DMS114 treated with DMSO at 0.1 percent for 48 hours (cell line): ENCODE results near the gene DOCK8.

Experiments used
- DNase-seq: peaks from one replicate; lab custom pipeline; 2025; ENCODE audit not compliant: unreplicated experiment; lab: John Stamatoyannopoulos, UW

DOCK8 gene

DNA sequence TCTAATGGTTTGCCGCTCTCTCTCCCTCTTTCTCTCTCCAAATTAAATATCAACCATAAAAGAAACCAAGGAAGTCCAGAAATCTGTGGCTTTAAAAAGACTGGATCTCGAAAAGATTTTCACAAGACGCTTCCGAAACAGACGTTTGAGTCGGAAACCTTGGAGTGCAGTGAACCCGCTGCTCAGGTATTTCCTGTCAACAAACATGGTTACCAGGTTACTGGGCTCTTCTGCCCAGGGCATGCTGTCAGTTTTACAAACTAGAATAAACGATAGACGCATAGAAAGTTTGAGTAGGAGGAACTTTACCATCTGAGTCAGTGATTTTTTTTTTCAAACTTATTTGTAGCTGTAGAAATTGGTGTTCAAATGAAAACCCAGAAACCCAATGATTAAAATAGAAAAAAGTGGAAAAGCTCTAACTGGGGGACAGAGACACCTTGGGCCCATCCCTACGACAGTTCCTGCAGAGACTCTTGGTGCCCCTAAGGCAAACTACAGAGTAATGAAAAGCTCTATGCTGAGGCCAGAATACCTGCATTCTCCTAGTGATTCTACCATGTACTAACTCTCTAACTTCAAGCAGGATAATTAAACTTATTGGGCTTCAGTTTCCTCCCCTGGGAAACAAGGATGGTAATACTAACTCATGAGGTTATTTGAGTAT lies 90.0 kb downstream of the DOCK8 start:
- no peak for DNase-seq

DNA sequence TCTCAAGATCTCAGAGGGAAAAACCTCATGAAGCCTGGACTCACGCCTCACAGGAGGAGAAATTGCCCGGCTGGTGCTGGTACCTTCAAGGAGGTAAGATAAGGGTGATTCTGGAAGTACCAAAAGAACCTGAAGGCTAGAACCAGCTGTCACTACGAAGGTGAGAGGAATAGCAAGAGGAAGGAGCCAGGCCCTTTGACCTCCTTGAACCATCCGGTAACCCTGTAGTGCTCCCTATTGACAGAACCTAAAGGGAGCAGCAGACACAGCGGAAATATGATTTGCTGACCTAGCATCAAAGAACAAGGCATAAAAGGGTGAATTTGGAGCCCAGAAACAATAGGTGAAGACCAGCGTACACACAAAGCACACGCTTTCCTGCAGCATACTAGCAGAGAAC lies 92.2 kb downstream of the DOCK8 start:
- DNase-seq = no peak

DNA sequence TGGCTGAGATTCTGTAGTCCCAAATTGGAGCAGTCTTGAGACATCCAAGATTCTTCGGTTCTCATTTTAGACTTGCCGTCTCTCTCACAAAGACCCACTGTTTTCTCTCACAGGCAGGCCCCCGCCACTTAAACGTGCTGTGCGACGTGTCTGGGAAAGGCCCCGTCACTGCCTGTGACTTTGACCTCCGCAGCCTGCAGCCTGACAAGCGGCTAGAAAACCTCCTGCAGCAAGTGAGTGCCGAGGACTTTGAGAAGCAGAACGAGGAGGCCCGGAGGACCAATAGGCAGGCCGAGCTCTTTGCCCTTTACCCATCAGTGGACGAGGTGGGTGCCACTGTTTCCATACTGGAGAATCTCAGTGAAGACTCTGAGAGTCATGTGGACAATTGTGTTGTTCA lies 97.2 kb downstream of the DOCK8 start:
- no peak for DNase-seq

DNA sequence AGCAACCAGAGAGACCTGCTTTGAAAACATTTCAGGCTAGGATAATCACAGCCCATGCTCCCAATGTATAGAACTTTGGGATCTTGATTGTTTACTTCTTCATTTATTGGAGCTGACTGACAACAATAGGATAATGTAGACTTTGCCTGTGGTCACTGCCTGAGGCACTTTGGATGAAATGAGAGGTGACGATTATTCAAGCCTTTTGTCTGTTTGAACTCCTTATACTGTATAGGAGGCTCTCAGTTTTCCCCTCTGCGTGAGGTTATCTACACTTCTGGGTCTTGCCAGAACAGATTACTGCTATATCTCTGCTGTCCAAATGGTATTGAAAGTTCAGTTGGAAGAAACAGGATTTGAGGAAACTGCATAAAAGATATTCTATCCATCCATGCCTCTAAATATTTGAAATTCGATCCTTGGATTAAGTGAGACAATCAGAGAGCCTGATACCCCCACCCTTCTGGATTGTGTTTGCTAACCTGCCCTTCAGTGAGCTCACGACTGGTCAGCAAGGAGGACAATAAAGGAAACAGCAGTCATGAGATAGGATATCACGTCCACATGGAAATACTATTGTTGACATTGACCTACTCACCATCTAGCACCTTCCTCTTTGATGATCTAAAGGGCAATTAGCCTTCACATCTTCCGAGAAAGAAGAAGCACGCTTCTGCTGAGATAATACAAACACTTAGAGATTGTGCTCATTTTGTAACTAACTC lies 98.1 kb downstream of the DOCK8 start:
- DNase-seq = no peak

DNA sequence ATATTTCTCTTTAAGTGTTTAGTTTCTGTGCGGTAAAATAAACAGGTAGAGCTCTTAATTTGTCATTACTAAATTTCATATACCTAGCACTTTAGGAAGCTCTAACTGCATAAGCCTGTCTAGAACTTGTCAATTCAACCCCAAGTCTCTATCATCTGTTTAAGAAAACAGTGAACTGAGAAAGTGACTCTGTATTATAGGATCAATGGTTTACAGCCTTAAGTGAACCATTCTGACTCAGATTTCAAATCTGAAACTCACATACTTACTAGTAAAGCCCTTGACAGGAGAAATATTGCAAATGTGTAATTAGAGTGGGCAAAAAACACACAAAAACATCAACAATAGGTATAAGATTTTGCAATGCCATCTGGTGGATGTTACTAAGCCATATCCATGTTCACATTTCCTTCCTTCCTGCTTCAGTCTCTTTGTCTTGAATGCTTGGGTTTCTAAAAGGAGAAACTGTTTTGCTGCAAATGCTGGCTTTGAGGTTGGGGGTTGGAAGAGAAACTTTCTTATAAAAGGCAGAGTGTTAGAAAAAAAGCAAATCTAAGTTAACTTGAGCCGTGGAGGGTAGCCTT lies 101.8 kb downstream of the DOCK8 start:
- no peak for DNase-seq

DNA sequence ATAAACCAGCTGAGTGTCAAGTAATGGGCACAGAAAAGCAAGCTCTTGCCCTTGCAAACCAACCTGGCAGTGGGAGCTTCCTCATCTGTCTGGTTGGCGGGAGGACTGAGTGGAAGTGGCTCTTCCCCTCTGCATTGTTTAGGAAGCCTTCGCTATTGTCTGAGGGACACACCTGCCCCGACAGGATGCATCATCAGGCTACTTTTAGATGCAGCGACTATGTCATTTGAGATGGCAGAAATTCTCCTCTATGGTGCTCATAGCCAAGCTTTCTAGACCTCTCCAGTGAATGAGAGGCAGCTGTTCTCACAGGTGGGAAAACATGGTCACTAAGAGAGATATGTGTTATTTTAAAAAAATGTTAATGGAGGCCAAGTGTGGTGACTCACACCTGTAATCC lies 104.0 kb downstream of the DOCK8 start:
- no peak for DNase-seq

DNA sequence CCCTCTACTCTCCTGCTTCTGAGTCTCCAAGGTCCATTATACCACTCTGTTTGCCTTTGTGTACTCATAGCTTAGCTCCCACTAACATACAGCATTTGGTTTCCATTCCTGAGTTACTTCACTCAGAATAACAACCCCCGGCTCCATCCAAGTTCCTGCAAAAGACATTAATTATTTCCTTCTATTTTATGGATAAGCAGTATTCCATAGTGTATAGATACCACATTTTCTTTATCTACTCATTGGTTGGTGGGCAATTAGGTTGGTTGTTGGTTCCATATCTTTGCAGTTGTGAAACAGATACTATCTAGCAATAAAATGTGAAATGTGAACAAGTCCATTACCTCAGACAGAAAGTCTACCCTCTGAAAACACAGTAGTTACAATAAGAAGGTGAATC lies 110.3 kb downstream of the DOCK8 start:
- no peak for DNase-seq

DNA sequence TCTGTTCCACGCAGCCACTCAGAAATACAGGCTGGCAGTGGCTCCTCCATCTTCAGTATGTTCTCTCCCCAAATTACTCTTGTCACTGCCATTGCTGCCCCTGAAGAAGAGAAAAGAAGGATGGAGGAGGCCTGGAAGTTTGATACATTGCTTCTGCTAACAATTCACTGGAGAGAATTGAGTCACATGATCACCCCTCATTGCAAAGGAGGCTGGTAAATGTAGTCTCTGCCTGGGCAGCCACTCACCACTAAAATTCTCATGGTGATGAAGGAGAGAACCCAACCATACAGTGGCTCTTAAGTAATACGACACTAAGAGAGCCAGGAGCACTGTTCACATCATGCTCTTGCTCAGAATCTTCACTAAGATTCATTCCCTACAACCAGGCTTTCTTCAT lies 112.0 kb downstream of the DOCK8 start:
- no peak for DNase-seq

DNA sequence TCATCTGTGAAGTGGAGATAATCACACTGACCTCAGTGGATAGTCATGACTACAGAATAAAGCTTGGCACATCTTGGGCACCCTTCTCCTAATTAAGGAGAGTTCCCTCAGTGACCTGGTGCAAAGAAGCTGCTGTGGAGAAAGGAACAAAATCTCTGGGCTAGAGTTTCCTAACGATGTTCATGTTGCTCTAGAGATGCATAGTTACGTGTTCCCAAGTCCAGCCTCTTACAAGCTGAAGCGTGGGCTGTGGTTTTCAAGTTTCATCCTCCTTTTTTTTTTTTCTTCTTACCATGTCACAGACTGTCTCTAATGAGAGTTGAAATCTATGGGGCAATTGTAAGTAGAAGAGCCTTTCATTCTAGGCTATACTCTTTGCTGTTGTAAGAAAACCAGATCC lies 113.8 kb downstream of the DOCK8 start:
- DNase-seq = no peak

DNA sequence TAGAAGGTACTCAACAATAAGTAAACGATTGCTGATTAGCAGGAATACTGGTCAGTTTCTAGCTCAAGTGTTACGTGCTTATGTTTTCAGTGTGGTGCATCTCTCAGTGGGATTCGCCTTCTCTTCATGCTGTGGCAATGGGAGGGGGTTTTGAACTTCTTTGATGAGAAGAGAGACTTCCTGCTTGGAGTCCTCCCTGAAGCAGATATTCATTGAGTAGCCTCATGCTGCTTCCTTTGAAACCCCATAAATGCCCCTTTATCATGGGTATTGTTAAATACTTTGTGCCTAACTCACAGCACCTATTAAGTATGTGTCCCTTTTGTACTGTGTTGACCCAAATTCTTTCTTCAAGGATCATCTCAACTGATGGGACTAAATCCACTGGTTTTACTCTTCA lies 116.5 kb downstream of the DOCK8 start:
- no peak for DNase-seq

DNA sequence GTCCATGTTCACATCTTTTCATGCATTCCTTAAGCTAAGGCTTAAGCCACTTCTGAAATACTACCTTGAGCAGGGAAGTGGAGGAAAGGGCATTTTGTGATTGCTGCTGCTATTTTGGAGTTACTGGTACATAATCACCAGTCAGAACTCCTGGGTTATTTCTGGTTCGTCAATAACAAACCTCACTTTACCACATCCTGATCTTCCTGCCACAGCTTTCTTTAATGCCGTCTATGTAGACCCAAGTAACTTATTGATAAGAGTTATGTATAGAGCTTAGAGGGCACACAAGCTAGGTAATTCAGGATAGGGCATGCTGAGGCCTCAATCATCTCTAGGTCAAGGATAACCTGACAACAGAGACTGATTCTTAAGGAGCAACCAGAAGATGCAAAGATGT lies 120.7 kb downstream of the DOCK8 start:
- no peak for DNase-seq

DNA sequence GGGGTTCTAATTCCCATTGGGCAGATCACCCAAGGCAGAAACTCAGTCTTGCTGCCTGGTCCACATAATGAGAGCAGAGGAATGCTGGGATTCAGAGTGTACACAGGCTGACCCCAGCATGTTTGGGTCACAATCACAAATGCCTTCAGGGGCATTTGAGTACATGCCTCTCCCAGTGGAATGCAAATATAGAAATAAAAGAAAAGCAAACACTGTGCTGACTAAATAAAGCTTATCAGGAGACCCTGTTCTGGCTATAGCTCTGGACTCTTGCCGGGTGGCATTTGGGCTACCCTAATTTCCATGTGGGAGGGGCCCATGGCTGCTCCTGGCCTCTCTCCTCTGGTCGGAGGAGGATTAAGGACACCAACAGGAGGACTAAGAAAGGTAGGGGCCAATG lies 121.4 kb downstream of the DOCK8 start:
- no peak for DNase-seq

DNA sequence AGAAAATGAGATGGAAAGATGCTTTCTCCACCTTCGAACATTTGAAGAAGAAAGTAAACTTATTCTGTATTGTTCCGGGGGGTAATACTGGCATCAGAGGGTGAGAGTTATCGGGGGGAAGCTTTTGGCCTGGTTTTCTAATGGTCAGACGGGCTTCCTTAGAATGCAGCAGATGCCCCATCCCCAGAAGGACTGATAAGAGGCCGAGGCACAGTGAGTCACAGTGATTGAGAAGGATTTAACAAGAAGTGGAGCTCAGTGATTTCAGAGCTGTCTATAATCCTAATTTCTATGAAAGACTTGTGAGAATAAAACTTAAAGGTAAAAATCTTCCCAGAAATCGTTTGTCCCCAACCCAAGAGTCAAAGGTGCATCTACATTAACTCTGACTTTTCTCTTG lies 123.9 kb downstream of the DOCK8 start:
- no peak for DNase-seq

DNA sequence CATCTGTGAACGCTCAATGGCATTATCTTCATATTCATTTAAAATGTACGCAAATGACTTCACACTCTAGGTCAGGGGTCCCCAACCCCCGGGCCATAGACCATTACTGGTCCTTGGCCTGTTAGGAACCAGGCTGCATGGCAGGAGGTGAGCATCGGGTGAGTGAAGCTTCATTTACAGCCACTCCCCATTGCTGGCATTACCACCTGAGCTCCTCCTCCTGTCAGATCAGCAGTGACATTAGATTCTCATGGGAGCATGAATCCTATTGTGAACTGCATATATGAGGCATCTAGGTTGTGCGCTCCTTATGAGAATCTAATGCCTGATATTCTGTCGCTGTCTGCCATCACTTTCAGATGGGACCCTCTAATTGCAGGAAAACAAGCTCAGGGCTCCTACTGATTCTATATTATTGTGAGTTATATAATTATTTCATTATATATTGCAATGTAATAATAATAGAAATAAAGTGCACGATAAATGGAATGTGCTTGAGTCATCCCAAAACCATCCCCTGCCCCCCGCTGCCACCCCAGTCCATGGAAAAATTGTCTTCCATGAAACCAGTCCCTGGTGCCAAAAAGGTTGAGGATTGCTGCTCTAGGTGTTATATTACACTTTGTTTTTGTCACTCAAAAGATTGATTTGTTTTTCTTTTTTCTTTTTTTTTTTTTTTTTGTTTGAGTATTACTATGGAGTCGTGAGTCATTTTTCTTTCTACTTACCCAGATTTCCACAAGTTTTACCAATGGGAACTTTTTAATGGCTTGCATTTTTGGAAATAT lies 127.2 kb downstream of the DOCK8 start:
- DNase-seq = no peak

DNA sequence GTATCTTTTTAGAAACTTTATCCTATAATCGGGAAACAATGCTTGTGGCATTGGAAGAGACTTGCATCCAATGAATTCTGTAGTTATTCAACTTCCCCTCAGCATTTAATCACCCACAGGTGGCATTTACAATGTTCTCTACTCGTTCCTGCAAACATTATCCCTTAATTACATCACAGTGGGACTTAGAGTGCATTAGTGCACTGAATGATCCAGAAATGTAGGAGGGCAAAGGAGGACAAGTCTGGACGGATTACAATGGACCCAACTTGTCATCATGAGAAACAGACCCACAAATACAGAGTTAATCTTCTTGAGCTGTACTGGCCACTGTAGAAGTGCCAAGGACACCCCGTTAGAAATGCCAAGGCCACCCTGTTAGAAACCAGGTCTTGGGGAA lies 129.1 kb downstream of the DOCK8 start:
- no peak for DNase-seq

DNA sequence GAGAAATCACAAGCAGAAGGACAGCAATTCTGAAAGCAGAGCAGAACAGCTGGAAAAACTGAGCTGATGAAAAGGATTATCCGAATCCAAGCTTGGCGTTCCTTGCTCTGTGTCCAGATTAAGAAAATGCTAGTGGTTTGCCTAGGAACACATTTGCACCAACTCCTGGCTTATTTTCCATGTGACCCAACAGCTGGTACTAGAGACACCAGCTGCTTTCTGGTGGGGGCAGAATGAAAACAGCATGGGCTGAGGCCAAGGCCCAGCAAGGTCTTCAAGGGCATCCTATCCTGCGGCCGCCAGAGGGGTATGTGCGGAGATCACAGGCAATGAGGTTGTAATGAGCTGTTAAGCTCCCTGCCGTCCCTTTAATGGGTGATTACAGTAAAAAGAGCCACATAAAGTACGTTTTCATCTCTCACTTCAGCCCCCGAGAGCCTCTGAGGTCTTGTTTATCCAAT lies 131.5 kb downstream of the DOCK8 start:
- DNase-seq = no peak

DNA sequence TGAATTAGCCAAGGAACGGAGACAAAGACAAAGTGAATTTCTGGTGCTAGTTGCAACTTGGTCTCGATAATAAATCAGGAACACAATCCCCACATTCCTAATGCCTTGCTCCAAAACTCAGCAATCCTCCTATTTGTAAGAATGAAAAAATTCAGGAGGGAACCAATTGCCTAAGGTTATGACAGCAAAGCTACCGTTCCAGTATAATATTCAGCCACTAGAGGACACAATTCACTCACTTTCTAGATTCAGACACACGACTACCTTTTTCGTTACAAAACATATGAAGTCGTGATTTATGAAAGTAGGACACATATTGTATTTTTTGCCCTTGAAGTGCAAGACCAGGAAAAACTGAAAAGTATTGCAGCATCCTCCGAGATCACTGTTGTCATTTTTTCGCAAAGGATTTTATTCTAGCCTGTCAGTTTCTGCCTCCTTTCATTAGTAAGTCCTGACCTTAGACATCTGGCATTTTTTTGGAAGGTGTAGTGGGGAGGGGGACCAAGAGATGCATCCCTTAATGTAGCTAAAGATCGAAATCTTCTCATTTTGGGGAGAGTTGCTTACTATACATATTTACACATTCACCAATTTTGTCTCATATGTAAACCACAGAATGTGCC lies 133.1 kb downstream of the DOCK8 start:
- peak; percentile 33 for DNase-seq

DNA sequence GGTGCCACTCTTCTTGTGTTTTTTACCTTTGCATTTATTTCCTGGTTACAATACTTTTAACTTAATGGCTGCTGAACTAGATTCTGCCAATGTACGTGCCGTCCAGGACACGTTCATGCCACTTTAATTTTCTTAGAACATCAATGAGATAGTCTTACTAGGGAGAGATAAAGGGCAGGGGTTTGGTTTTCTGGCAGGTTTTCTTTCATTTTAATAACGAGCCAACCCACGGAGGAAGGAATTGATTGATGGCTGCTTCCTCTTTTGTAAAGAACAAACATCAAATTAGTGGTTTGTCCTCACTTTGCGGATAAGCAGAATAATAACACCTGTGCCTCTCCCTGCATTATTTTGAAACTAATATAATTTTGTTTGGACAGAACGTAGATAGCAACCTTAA lies 135.7 kb downstream of the DOCK8 start:
- no peak for DNase-seq

DNA sequence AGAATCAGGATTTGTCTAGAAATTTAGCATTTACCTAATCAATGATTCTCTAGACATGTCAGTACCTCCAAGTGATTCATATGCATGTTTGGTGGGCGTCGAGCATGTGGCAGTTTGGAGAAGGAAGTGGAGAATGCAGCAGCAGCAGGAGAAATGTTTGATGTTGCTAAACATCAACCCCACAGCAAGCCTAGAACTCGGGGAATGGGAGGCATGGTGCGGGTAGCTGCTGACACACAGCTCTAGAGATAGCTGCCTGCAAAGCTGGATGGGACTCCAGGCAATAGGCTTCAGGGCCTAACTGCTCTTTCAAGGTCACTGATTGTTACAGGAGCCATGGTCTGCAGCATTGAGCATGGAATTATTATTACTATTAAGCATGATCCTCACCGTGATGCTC lies 137.3 kb downstream of the DOCK8 start:
- no peak for DNase-seq

DNA sequence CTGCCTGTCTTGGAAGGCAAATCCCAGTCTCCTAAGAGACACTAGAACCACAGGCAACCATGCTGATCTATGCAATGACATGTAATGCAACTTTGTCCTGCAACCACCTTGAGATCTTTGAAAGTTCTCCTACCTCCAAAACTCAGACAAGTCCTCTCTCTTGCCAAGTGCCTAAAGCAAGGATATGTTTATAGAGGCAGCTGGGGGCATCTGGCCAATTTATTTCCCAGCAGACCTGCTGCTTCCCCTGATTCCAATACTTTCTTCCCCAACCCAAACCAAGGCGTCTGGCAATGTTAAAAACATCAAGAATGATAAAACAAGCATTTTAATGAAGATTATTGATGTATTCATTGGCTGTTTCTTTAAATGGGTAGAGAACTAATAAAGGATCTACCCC lies 138.4 kb downstream of the DOCK8 start:
- DNase-seq = no peak

DNA sequence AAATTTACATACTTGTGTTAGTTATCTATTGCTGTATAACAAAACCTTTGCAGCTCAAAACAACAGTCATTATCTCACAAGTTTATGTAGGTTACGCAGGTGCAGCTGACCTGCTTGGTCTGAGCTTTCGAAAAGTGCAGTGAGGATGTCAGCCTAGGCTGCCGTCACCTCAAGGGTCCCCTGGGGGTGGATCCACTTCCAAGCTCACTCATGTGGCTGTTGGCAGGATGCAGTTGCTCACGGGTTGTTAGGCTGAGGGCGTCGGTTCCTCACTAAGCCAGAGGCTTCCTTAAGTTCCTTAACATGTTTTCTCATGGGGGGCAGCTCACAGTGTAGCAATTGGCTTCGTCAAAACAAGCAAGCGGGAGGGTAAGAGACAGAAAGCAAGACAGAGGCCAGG lies 139.8 kb downstream of the DOCK8 start:
- DNase-seq = no peak
